HepG2 (cell line): ENCODE results near the gene LSMEM2. TPM values are rescaled to one million over a fixed set of nuclear protein-coding genes. Genes with fewer than 3 reads are reported as not detected.

Source experiments
- ATAC-seq: fragments of 200-7000 bp; cut with Tn5 transposase; 3 replicates; pipeline ENCODE4 v1.9.1; 2020; ENCODE audit warnings: mild to moderate bottlenecking, moderate library complexity
- BruUV-seq: library from RNA; stranded (reverse); fragments of 400-500 nt; replicated peaks from 2 replicates; lab custom pipeline; 2021; lab: Mats Ljungman, UMichigan
- CTCF ChIA-PET: fragments of 300-600 bp; formaldehyde crosslinking; extraction: SDS; loops from one replicate; lab custom pipeline; 2021; ENCODE audit warnings: low total read pairs, inconsistent platforms, low intra/inter-chr PET ratio; lab: Yijun Ruan, JAX
- POLR2A ChIA-PET: fragments of 350-600 bp; sonication (Branson Sonifier 250); formaldehyde crosslinking; loops from one replicate; lab custom pipeline; 2020; ENCODE audit warnings: antibody characterized with exemption, inconsistent platforms; lab: Yijun Ruan, JAX
- DNase-seq: peaks from one replicate; pipeline ENCODE4 v3.0.0-alpha.2; 2015; ENCODE audit warnings: low spot score
- FAIRE-seq: peaks from 3 replicates; lab custom pipeline; 2011; peaks lifted over from hg19 to GRCh38; lab: Jason Lieb, UNC
- H2AFZ ChIP-seq: one replicate; pipeline ENCODE4 v1.6.1; 2011; ENCODE audit warnings: low read length, inconsistent platforms
- H3K27ac ChIP-seq: fragments of 300-600 bp; 3 replicates; pipeline ENCODE4 v1.8.0; 2011; ENCODE audit warnings: mixed run types, mild to moderate bottlenecking, mixed read lengths, low read length, inconsistent platforms; ENCODE audit not compliant: insufficient read depth; ENCODE audit errors: extremely low read length
- H3K27me3 ChIP-seq, 2 experiments: fragments of 200-600 bp in 1 of 2; 2 replicates in 1 of 2; 3 replicates in 1 of 2; pipeline versions ENCODE4 v1.6.0 to v1.8.0; 2011; ENCODE audit warnings: low read length in 2 of 2, mild to moderate bottlenecking in 2 of 2, moderate library complexity in 2 of 2, inconsistent platforms in 1 of 2; ENCODE audit not compliant: insufficient read depth in 2 of 2, control insufficient read depth in 1 of 2
- H3K36me3 ChIP-seq, 2 experiments: fragments of 200-600 bp in 1 of 2; replicated peaks in 1 of 2; 2 replicates in 1 of 2; 3 replicates in 1 of 2; pipeline versions ENCODE4 v1.5.1 to v1.8.0; 2011; ENCODE audit warnings: low read length in 2 of 2, inconsistent platforms in 1 of 2; ENCODE audit not compliant: insufficient read depth in 2 of 2, control insufficient read depth in 1 of 2
- H3K4me1 ChIP-seq: 2 replicates; pipeline ENCODE4 v1.5.1; 2012; ENCODE audit warnings: low read length, inconsistent platforms; ENCODE audit not compliant: insufficient read depth
- H3K4me2 ChIP-seq: 2 replicates; pipeline ENCODE4 v1.6.0; 2011; ENCODE audit warnings: low read depth, low read length, inconsistent platforms
- H3K4me3 ChIP-seq, 3 experiments: fragments of 200-600 bp in 1 of 3; sonication (generic), shearing (Covaris generic) in 1 of 3; replicated peaks in 1 of 3; 2 replicates each; pipeline ENCODE4 v1.5.1; 2011 to 2016; ENCODE audit warnings: low read length in 3 of 3, inconsistent platforms in 2 of 3, low read depth in 2 of 3, mild to moderate bottlenecking in 2 of 3, control low read depth in 1 of 3, mixed read lengths in 1 of 3; ENCODE audit not compliant: insufficient read depth in 1 of 3
- H3K79me2 ChIP-seq: one replicate; pipeline ENCODE4 v1.6.1; 2011; ENCODE audit warnings: low read length, inconsistent platforms; ENCODE audit not compliant: insufficient read depth
- H3K9ac ChIP-seq: 2 replicates; pipeline ENCODE4 v1.6.0; 2011; ENCODE audit warnings: mild to moderate bottlenecking, low read depth, low read length, inconsistent platforms; ENCODE audit not compliant: insufficient read depth
- H3K9me3 ChIP-seq: 2 replicates; pipeline ENCODE4 v1.5.1; 2012; ENCODE audit warnings: mild to moderate bottlenecking, low read length
- H4K20me1 ChIP-seq: 2 replicates; pipeline ENCODE4 v1.6.0; 2011; ENCODE audit warnings: inconsistent platforms, mild to moderate bottlenecking, low read length, moderate library complexity; ENCODE audit not compliant: insufficient read depth
- DNMT1 ChIP-seq: sonication (generic); formaldehyde crosslinking; IDR thresholded peaks from 2 replicates; pipeline ENCODE4 v1.5.1; 2020; ENCODE audit warnings: mild to moderate bottlenecking, missing genetic modification reagents
- NFE2L2 ChIP-seq: fragments of 150-350 bp; IDR thresholded peaks from 2 replicates; pipeline ENCODE4 v1.6.1; 2014; ENCODE audit warnings: low read length
- POGZ ChIP-seq: sonication (generic); formaldehyde crosslinking; IDR thresholded peaks from 2 replicates; pipeline ENCODE4 v1.4.0; 2020; ENCODE audit warnings: mild to moderate bottlenecking, missing genetic modification reagents
- TAF15 ChIP-seq: fragments of 200-400 bp; formaldehyde crosslinking; IDR thresholded peaks from one replicate; pipeline ENCODE4 v1.6.1; 2018; ENCODE audit warnings: mild to moderate bottlenecking, low read depth, low read length; ENCODE audit not compliant: poor library complexity, severe bottlenecking
- ZBTB20 ChIP-seq: sonication (generic); formaldehyde crosslinking; IDR thresholded peaks from 2 replicates; pipeline ENCODE4 v1.8.1; 2023; ENCODE audit warnings: missing genetic modification reagents, low read depth, mild to moderate bottlenecking, borderline replicate concordance
- ZSCAN22 ChIP-seq: sonication (generic); formaldehyde crosslinking; IDR thresholded peaks from 2 replicates; pipeline ENCODE4 v1.4.0; 2020; ENCODE audit warnings: mild to moderate bottlenecking, missing genetic modification reagents
- WGBS: methylation state at CpG from one replicate; pipeline ENCODE4 v1.1.6; 2017; ENCODE audit warnings: low lambda C conversion rate; 5-methylcytosine and 5-hydroxymethylcytosine counted together
- in situ Hi-C: cut with HindIII; loops from 2 replicates; pipeline ENCODE4 v1.10.0; 2017; ENCODE audit warnings: low pct_unique_long_range_greater_than_20kb; ENCODE audit not compliant: extremely low pct_ligation_motif_present
- intact Hi-C: fragments of 100-400 bp; cut with micrococcal nuclease; formaldehyde crosslinking; loops from one replicate; pipeline ENCODE4 v1.10.0; 2022; ENCODE audit not compliant: unreplicated experiment
- polyA plus RNA-seq, 8 experiments: library from polyadenylated mRNA; depleted of rRNA in 3 of 8; stranded (reverse) in 7 of 8; unstranded in 1 of 8; fragments of >200 nt; fragmentation: Illumina TruSeq in 4 of 8; extraction: Trizol in 4 of 8; gene quantifications; 2 replicates each; pipeline versions ENCODE4 v1.2.1 to v1.2.3, GENCODE V29; 2011 to 2016; ENCODE audit warnings: low read depth in 4 of 8, missing spikeins in 1 of 8, mixed read lengths in 1 of 8; ENCODE audit not compliant: insufficient read depth in 1 of 8
- total RNA-seq, 5 experiments: library from RNA; depleted of rRNA; stranded (reverse); fragments of >200 nt; fragmentation: Illumina TruSeq; extraction: Trizol; gene quantifications; 2 replicates each; pipeline ENCODE4 v1.2.3, GENCODE V29; 2016; ENCODE audit warnings: low read depth in 1 of 5
- TF ChIP-seq, protein P1 (sequence below): sonication (generic); formaldehyde crosslinking; IDR thresholded peaks from 2 replicates; pipeline ENCODE4 v1.5.0; 2020; ENCODE audit warnings: mild to moderate bottlenecking, missing genetic modification reagents
- TF ChIP-seq, protein P2 (sequence below): IDR thresholded peaks from 2 replicates; pipeline ENCODE4 v1.6.1; 2016; ENCODE audit warnings: low read depth, borderline replicate concordance
- TF ChIP-seq, protein P3 (sequence below): sonication (generic); formaldehyde crosslinking; IDR thresholded peaks from 2 replicates; pipeline ENCODE4 v1.4.0; 2020; ENCODE audit warnings: missing genetic modification reagents

The LSMEM2 gene
- total and polyA plus RNA-seq, 2 of the 13 experiments (the other 11 are each of a cell fraction or from before 2014, with no cell fraction given): 0.07 to 0.41 TPM

DNA sequence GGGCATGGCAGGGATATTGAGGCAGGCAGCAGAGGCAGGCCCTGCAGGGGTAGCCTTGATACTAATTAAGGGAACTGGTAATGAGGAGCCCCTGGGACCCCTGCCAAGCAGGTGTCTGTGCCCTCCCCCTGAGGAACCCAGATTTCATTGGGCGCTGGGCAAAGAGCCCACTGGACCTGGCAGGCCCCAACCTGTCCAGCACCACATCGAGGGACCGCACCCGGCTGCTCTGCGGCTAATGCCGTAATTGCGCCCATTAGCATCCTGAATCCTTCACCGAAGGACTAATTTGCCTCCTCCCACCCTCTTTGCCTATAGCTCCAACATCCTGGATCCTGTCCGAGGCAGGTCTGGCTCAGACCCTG lies 23.7 kb upstream of the LSMEM2 start:
- TF ChIP-seq, protein P1, sequence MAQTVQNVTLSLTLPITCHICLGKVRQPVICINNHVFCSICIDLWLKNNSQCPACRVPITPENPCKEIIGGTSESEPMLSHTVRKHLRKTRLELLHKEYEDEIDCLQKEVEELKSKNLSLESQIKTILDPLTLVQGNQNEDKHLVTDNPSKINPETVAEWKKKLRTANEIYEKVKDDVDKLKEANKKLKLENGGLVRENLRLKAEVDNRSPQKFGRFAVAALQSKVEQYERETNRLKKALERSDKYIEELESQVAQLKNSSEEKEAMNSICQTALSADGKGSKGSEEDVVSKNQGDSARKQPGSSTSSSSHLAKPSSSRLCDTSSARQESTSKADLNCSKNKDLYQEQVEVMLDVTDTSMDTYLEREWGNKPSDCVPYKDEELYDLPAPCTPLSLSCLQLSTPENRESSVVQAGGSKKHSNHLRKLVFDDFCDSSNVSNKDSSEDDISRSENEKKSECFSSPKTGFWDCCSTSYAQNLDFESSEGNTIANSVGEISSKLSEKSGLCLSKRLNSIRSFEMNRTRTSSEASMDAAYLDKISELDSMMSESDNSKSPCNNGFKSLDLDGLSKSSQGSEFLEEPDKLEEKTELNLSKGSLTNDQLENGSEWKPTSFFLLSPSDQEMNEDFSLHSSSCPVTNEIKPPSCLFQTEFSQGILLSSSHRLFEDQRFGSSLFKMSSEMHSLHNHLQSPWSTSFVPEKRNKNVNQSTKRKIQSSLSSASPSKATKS (CRISPR knock-in tag): no peak
- TF ChIP-seq TAF15: no peak
- TF ChIP-seq, protein P2, sequence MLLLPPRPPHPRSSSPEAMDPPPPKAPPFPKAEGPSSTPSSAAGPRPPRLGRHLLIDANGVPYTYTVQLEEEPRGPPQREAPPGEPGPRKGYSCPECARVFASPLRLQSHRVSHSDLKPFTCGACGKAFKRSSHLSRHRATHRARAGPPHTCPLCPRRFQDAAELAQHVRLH (CRISPR knock-in tag): no peak
- TF ChIP-seq NFE2L2: no peak
- TF ChIP-seq ZSCAN22 (CRISPR knock-in tag): no peak
- TF ChIP-seq, protein P3, sequence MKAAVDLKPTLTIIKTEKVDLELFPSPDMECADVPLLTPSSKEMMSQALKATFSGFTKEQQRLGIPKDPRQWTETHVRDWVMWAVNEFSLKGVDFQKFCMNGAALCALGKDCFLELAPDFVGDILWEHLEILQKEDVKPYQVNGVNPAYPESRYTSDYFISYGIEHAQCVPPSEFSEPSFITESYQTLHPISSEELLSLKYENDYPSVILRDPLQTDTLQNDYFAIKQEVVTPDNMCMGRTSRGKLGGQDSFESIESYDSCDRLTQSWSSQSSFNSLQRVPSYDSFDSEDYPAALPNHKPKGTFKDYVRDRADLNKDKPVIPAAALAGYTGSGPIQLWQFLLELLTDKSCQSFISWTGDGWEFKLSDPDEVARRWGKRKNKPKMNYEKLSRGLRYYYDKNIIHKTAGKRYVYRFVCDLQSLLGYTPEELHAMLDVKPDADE: no peak
- TF ChIP-seq ZBTB20 (CRISPR knock-in tag): no peak
- no peak for TF ChIP-seq DNMT1 (CRISPR knock-in tag)
- no peak for TF ChIP-seq POGZ
- TF ChIP-seq, all 625 proteins: peak for 0
- no peaks in the 10 kb centered on the region for H3K9me3 ChIP-seq
- H3K4me3 ChIP-seq: no peak overlapping the region
- H3K36me3 ChIP-seq: peaks cover 16 to 34% of the 10 kb centered on the region in 2 experiments
- no peaks in the 10 kb centered on the region for H4K20me1 ChIP-seq
- H3K27ac ChIP-seq: no peak overlapping the region
- no TSS peak for BruUV-seq
- no peak for FAIRE-seq
- H3K79me2 ChIP-seq: no peaks in the 10 kb centered on the region
- no peak overlapping the region for H3K9ac ChIP-seq
- POLR2A ChIA-PET: interaction anchor here (0.8 to 1.7 kb wide), 2 partner anchors 20 to 59 kb away, joined by 3 to 6 read pairs; partner anchors contain the start of gene GNAI2
- H3K4me2 ChIP-seq: no peak overlapping the region
- H3K4me1 ChIP-seq: peaks cover 17% of the 10 kb centered on the region
- ATAC-seq: no peak
- no peak for DNase-seq
- in situ Hi-C loops (no loop called here), intact Hi-C loops (no loop called here)
- no peaks in the 10 kb centered on the region for H3K27me3 ChIP-seq
- CTCF ChIA-PET: no interaction called here
- WGBS: 93% methylated on average over 9 of the region's 9 CpGs
- no peak overlapping the region for H2AFZ ChIP-seq
